Measurements from ENCODE around the gene CBX8.
A peak's percentile ranks its signal among the peaks of the same experiment; 100 is the strongest.

DNA sequence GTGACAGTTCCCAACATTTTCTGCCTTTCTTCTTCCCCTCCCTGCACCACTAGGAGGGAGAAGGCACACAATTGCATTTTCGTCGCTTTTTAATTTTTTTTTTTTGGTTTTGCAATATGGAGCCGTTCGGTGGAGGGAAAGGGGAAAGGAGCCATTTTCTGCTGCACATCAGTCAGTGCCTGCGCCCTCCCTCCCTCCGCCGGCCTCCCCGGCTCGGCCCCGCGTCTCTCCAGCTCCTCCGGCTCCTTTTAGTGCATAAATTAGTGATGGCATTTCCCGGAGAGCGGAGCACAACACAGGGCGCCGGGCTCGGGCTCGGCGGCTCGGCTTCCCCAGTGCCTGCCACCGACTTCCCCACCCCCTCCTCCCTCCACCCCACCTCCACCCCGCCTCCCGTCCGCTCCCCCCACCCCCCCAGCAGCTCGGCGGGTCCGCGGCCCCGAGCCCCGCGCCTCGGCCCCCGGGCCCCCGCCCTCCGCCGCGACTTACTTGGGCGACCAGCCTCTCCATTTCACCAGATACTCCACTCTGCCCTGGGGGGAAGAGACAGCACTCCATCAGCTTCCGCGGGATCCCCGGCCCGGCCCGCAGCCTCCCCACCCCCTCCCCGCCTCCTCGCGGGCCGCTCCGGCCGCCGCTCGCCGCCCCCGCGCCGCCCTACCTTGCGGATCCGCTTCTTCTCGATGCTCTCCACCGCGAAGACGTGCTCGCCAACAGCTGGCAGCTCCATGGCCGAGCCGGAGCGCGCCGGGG lies 41.8 kb upstream of the CBX8 start:
- 0 out of 2 replicates have a peak, but pooled peaks have one; percentile 59 for TF ChIP-seq SIN3A (IDR thresholded peaks at IDR 0.05; ENCODE audit: borderline replicate concordance, low read depth, low read length)
- TF ChIP-seq CAMTA2 (CRISPR knock-in tag; IDR thresholded peaks at IDR 0.05; ENCODE audit: borderline replicate concordance), result no peak
- TF ChIP-seq, protein P1, sequence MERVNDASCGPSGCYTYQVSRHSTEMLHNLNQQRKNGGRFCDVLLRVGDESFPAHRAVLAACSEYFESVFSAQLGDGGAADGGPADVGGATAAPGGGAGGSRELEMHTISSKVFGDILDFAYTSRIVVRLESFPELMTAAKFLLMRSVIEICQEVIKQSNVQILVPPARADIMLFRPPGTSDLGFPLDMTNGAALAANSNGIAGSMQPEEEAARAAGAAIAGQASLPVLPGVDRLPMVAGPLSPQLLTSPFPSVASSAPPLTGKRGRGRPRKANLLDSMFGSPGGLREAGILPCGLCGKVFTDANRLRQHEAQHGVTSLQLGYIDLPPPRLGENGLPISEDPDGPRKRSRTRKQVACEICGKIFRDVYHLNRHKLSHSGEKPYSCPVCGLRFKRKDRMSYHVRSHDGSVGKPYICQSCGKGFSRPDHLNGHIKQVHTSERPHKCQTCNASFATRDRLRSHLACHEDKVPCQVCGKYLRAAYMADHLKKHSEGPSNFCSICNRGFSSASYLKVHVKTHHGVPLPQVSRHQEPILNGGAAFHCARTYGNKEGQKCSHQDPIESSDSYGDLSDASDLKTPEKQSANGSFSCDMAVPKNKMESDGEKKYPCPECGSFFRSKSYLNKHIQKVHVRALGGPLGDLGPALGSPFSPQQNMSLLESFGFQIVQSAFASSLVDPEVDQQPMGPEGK (CRISPR knock-in tag; IDR thresholded peaks at IDR 0.05), result peak; percentile 47
- TF ChIP-seq EZH2 (conservative IDR thresholded peaks at IDR 0.05; ENCODE audit: low read depth, low read length), result no peak
- no peak for TF ChIP-seq ZNF547 (CRISPR knock-in tag; IDR thresholded peaks at IDR 0.05)
- TF ChIP-seq, protein P2, sequence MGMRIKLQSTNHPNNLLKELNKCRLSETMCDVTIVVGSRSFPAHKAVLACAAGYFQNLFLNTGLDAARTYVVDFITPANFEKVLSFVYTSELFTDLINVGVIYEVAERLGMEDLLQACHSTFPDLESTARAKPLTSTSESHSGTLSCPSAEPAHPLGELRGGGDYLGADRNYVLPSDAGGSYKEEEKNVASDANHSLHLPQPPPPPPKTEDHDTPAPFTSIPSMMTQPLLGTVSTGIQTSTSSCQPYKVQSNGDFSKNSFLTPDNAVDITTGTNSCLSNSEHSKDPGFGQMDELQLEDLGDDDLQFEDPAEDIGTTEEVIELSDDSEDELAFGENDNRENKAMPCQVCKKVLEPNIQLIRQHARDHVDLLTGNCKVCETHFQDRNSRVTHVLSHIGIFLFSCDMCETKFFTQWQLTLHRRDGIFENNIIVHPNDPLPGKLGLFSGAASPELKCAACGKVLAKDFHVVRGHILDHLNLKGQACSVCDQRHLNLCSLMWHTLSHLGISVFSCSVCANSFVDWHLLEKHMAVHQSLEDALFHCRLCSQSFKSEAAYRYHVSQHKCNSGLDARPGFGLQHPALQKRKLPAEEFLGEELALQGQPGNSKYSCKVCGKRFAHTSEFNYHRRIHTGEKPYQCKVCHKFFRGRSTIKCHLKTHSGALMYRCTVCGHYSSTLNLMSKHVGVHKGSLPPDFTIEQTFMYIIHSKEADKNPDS (CRISPR knock-in tag; IDR thresholded peaks at IDR 0.05), result no peak
- TF ChIP-seq PHF21A (CRISPR knock-in tag; IDR thresholded peaks at IDR 0.05), result no peak

Measured in HepG2 (cell line).